HTERT RPE-1 (cell line): ENCODE data around the gene ARHGAP36.

Source experiments
- in situ Hi-C: fragments of 300-500 bp; cut with MboI; formaldehyde crosslinking; loops from 4 replicates; pipeline ENCODE4 v1.14.3; 2020; ENCODE audit warnings: low sequenced_read_pairs

The ARHGAP36 gene

GRCh38 chrX:131068945-131069719 is 11.0 kb downstream of the ARHGAP36 start:
- in situ Hi-C loops: no loop called here

- in situ Hi-C loops: no loop called here
Observed at GRCh38 chrX:131072871-131073571, 14.9 kb downstream of the ARHGAP36 start.

GRCh38 chrX:131073607-131074006 is 15.5 kb downstream of the ARHGAP36 start:
- in situ Hi-C loops: no loop called here

GRCh38 chrX:131081772-131082740 is 23.9 kb downstream of the ARHGAP36 start:
- in situ Hi-C loops: no loop called here

- in situ Hi-C loops: no loop called here
Observed at GRCh38 chrX:131083510-131084142, 25.5 kb downstream of the ARHGAP36 start.

GRCh38 chrX:131084145-131084544 is 26.0 kb downstream of the ARHGAP36 start:
- in situ Hi-C loops: no loop called here

- in situ Hi-C loops: no loop called here
Observed at GRCh38 chrX:131136776-131137175, 78.6 kb downstream of the ARHGAP36 start.

GRCh38 chrX:131139072-131139471 is 80.9 kb downstream of the ARHGAP36 start:
- in situ Hi-C loops: no loop called here
